HCT116 (cell line): ENCODE data around the gene CPED1.

Experiments used
- EZH2phosphoT487 ChIP-seq: fragments of 200-600 bp; IDR thresholded peaks from 2 replicates; pipeline ENCODE4 v1.6.1; 2018; ENCODE audit warnings: antibody characterized with exemption, borderline replicate concordance
- FOSL1 ChIP-seq: IDR thresholded peaks from 2 replicates; pipeline ENCODE4 v1.6.1; 2012; ENCODE audit warnings: low read depth
- POLR2A ChIP-seq: IDR thresholded peaks from 2 replicates; pipeline ENCODE4 v1.7.0; 2011; ENCODE audit warnings: borderline replicate concordance; ENCODE audit not compliant: insufficient read depth, insufficient read length; ENCODE audit errors: extremely low read depth
- TF ChIP-seq, protein P1 (sequence below), 3 experiments: fragments of 200-600 bp in 1 of 3; sonication (generic) in 1 of 3; IDR thresholded peaks in 2 of 3; conservative IDR thresholded peaks in 1 of 3; 2 replicates each; pipeline ENCODE4 v1.5.1; 2012 to 2017; ENCODE audit warnings: low read depth in 2 of 3, low read length in 2 of 3, antibody characterized with exemption in 1 of 3, borderline replicate concordance in 1 of 3, control low read depth in 1 of 3, mild to moderate bottlenecking in 1 of 3, mixed read lengths in 1 of 3, mixed run types in 1 of 3, moderate library complexity in 1 of 3; ENCODE audit not compliant: insufficient read depth in 1 of 3
- TF ChIP-seq, protein P2 (sequence below): IDR thresholded peaks from 2 replicates; pipeline ENCODE4 v1.6.1; 2012

DNA sequence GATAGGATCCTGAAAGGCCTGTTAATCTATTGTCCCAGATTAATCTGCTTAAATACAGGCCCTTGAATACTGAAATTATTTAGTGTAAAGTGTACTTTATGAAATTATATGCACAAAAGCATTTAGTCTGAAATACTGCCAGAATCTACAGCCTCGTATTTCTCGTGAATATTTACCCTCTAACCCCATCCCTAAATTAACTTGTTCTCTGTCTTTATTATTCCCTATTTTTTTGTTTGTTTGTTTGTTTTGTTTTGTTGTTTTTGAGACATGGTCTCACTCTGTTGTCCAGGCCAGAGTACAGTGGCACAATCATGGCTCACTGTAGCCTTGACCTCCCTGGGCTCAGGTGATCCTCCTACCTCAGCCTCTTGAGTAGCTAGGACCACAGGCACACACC lies 2.7 kb upstream of the CPED1 start:
- TF ChIP-seq, protein P1, sequence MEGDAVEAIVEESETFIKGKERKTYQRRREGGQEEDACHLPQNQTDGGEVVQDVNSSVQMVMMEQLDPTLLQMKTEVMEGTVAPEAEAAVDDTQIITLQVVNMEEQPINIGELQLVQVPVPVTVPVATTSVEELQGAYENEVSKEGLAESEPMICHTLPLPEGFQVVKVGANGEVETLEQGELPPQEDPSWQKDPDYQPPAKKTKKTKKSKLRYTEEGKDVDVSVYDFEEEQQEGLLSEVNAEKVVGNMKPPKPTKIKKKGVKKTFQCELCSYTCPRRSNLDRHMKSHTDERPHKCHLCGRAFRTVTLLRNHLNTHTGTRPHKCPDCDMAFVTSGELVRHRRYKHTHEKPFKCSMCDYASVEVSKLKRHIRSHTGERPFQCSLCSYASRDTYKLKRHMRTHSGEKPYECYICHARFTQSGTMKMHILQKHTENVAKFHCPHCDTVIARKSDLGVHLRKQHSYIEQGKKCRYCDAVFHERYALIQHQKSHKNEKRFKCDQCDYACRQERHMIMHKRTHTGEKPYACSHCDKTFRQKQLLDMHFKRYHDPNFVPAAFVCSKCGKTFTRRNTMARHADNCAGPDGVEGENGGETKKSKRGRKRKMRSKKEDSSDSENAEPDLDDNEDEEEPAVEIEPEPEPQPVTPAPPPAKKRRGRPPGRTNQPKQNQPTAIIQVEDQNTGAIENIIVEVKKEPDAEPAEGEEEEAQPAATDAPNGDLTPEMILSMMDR (IDR thresholded peaks at IDR 0.05 in 2 of 3, conservative IDR thresholded peaks at IDR 0.05 in 1 of 3; ENCODE audit: borderline replicate concordance in 1 of 3, insufficient read depth in 1 of 3, low read depth in 2 of 3, low read length in 2 of 3) = no peak
- no peak for TF ChIP-seq POLR2A
- TF ChIP-seq, protein P2, sequence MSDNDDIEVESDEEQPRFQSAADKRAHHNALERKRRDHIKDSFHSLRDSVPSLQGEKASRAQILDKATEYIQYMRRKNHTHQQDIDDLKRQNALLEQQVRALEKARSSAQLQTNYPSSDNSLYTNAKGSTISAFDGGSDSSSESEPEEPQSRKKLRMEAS = no peak
- no peak for TF ChIP-seq EZH2phosphoT487
- no peak for TF ChIP-seq FOSL1
